ENCODE measurements around the gene BEST2.
A peak's percentile ranks its signal among the peaks of the same experiment; 100 is the strongest.
"Not testable (repeated sequence)": the region's sequence is repeated elsewhere in the genome, so short reads cannot be mapped to it uniquely, and the experiment has no call there.

Gene BEST2

DNA sequence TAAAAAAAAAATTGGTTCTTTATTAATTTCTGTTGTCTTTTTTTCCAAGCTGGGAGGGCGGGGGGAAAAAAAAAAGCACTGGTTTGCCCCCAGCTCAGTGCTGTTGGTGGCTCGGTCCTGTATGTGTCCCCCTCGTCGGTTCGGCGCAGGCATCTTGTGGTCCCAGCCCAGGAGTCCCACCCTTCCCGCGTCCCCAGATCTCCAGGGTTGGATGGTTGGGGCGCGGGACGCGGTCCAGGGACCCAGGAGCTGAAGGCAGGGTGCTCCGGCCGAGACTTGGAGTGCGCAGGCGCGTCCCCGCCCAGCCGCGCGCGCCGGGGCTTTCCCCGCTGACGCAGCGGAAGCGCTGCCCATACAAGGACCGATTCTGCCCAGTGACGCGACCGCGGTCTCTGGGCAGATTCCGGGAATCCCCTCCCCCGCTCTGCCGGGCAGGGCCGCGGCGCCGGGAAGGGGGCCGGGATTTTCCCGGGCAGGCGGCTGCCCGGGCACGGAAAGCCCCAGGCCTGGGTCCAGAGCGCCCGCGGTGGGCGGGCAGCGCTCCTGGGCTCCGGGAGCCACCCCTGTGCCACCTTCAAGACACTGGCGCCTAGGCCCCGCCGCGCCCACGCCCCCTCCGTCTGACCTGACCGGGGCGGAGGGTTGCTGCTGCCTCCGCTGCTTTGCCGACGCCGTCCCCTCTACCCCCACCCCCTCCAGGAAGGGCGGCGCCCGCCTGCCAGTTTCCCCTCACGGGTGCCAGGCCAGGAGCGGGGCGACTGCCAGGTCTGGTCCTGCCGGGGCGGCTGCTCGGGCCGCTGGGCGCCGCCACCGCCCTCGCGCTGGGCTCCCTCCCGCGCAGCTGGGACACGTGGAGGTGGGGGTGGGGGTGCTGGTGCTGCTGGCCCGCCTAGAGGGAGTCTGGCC, 42.0 kb downstream of the BEST2 start:
- Histone ChIP-seq H3K4me3 (ENCODE audit: low read length in 2 of 2) (peak overlapping the region; percentile 97 to 100), H3K4me1 (ENCODE audit: control insufficient read depth, insufficient read depth, low read length) (peaks cover 43% of the 10 kb centered on the region), H3K27ac (ENCODE audit: low read length) (peak overlapping the region; percentile 100), H3K9ac (ENCODE audit: low read length in 2 of 2) (peak overlapping the region; percentile 97 to 100), H3K36me3 (ENCODE audit: control insufficient read depth in 2 of 2, insufficient read depth in 2 of 2, low read length in 2 of 2) (peaks cover 2 to 4% of the 10 kb centered on the region in 2 donors), H3K27me3 (ENCODE audit: control insufficient read depth in 1 of 2, insufficient read depth in 2 of 2, low read length in 2 of 2) (no peaks in the 10 kb centered on the region), H3K9me3 (ENCODE audit: control insufficient read depth in 2 of 2, low read length in 2 of 2) (no peaks in the 10 kb centered on the region)

GRCh38 chr19:12794196-12794941, 42.8 kb downstream of the BEST2 start:
- Histone ChIP-seq H3K36me3 (ENCODE audit: control insufficient read depth in 2 of 2, insufficient read depth in 2 of 2, low read length in 2 of 2) (peaks cover 4 to 6% of the 10 kb centered on the region in 2 donors), H3K27ac (ENCODE audit: low read length) (peak overlapping the region; percentile 100), H3K9ac (ENCODE audit: low read length in 2 of 2) (peak overlapping the region; percentile 72 to 100), H3K9me3 (ENCODE audit: control insufficient read depth in 2 of 2, low read length in 2 of 2) (no peaks in the 10 kb centered on the region), H3K27me3 (ENCODE audit: control insufficient read depth in 1 of 2, insufficient read depth in 2 of 2, low read length in 2 of 2) (no peaks in the 10 kb centered on the region), H3K4me1 (ENCODE audit: control insufficient read depth, insufficient read depth, low read length) (peaks cover 34% of the 10 kb centered on the region), H3K4me3 (ENCODE audit: low read length in 2 of 2) (peak overlapping the region; percentile 48 to 100)

GRCh38 chr19:12794971-12795381, 43.4 kb downstream of the BEST2 start:
- H3K4me3 ChIP-seq (ENCODE audit: low read length in 2 of 2): no peak overlapping the region
- H3K36me3 ChIP-seq (ENCODE audit: control insufficient read depth in 2 of 2, insufficient read depth in 2 of 2, low read length in 2 of 2): peaks cover 10 to 12% of the 10 kb centered on the region in 2 donors
- peaks cover 32% of the 10 kb centered on the region for H3K4me1 ChIP-seq (ENCODE audit: control insufficient read depth, insufficient read depth, low read length)
- no peaks in the 10 kb centered on the region for H3K9me3 ChIP-seq (ENCODE audit: control insufficient read depth in 2 of 2, low read length in 2 of 2)
- no peaks in the 10 kb centered on the region for H3K27me3 ChIP-seq (ENCODE audit: control insufficient read depth in 1 of 2, insufficient read depth in 2 of 2, low read length in 2 of 2)
- no peak overlapping the region for H3K9ac ChIP-seq (ENCODE audit: low read length in 2 of 2)
- peak overlapping the region; percentile 100 for H3K27ac ChIP-seq (ENCODE audit: low read length)

GRCh38 chr19:12796146-12797071, 44.8 kb downstream of the BEST2 start:
- Histone ChIP-seq H3K9ac (ENCODE audit: low read length in 2 of 2) (peak overlapping the region in 1 of 2 donors; percentile 14), H3K36me3 (ENCODE audit: control insufficient read depth in 2 of 2, insufficient read depth in 2 of 2, low read length in 2 of 2) (peaks cover 16 to 17% of the 10 kb centered on the region in 2 donors), H3K27me3 (ENCODE audit: control insufficient read depth in 1 of 2, insufficient read depth in 2 of 2, low read length in 2 of 2) (no peaks in the 10 kb centered on the region), H3K27ac (ENCODE audit: low read length) (peak overlapping the region; percentile 24), H3K4me3 (ENCODE audit: low read length in 2 of 2) (peak overlapping the region in 1 of 2 donors; percentile 54), H3K9me3 (ENCODE audit: control insufficient read depth in 2 of 2, low read length in 2 of 2) (no peaks in the 10 kb centered on the region), H3K4me1 (ENCODE audit: control insufficient read depth, insufficient read depth, low read length) (peaks cover 34% of the 10 kb centered on the region)

DNA sequence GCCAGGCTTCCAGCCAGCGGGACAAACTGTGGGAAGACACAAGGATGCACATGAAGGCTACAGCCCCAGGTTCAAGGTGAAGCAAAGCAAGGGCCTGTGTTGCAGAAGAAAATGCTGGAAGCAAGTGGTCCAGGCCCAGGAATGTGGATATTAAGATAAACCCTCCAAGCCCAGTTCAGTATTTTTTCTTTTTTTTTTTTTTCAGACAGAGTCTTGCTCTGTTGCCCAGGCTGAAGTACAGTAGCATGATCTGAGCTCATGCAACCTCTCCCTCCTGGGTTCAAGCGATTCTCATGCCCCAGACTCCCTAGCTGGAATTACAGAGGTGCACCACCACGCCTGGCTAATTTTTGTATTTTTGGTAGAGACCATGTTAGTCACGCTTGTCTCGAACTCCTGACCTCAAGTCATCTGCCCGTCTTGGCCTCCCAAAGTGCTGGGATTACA, 45.6 kb downstream of the BEST2 start:
- H3K9ac ChIP-seq (ENCODE audit: low read length in 2 of 2): no peak overlapping the region
- peaks cover 16 to 17% of the 10 kb centered on the region in 2 donors for H3K36me3 ChIP-seq (ENCODE audit: control insufficient read depth in 2 of 2, insufficient read depth in 2 of 2, low read length in 2 of 2)
- H3K9me3 ChIP-seq (ENCODE audit: control insufficient read depth in 2 of 2, low read length in 2 of 2): no peaks in the 10 kb centered on the region
- peaks cover 37% of the 10 kb centered on the region for H3K4me1 ChIP-seq (ENCODE audit: control insufficient read depth, insufficient read depth, low read length)
- no peak overlapping the region for H3K4me3 ChIP-seq (ENCODE audit: low read length in 2 of 2)
- H3K27me3 ChIP-seq (ENCODE audit: control insufficient read depth in 1 of 2, insufficient read depth in 2 of 2, low read length in 2 of 2): no peaks in the 10 kb centered on the region
- peak overlapping the region; percentile 24 for H3K27ac ChIP-seq (ENCODE audit: low read length)

DNA sequence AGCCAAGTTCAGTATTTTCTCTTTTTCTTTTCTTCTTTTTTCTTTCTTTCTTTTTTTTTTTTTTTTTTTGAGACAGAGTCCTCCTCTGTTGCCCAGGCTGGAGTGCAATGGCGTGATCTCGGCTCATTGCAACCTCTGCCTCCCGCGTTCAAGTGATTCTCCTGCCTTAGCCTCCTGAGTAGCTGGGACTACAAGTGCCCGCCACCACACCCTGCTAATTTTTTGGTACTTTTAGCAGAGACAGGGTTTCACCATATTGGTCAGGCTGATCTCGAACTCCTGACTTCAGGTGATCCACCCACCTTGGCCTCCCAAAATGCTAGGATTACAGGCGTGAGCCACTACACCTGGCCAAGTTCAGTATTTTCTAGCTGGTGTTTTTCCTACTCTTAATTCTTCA, 46.0 kb downstream of the BEST2 start:
- peaks cover 42% of the 10 kb centered on the region for H3K4me1 ChIP-seq (ENCODE audit: control insufficient read depth, insufficient read depth, low read length)
- H3K27me3 ChIP-seq (ENCODE audit: control insufficient read depth in 1 of 2, insufficient read depth in 2 of 2, low read length in 2 of 2); H3K9me3 ChIP-seq (ENCODE audit: control insufficient read depth in 2 of 2, low read length in 2 of 2); H3K4me3 ChIP-seq (ENCODE audit: low read length in 2 of 2); H3K27ac ChIP-seq (ENCODE audit: low read length); H3K9ac ChIP-seq (ENCODE audit: low read length in 2 of 2): not testable (repeated sequence)
- peaks cover 14 to 16% of the 10 kb centered on the region in 2 donors for H3K36me3 ChIP-seq (ENCODE audit: control insufficient read depth in 2 of 2, insufficient read depth in 2 of 2, low read length in 2 of 2)

DNA sequence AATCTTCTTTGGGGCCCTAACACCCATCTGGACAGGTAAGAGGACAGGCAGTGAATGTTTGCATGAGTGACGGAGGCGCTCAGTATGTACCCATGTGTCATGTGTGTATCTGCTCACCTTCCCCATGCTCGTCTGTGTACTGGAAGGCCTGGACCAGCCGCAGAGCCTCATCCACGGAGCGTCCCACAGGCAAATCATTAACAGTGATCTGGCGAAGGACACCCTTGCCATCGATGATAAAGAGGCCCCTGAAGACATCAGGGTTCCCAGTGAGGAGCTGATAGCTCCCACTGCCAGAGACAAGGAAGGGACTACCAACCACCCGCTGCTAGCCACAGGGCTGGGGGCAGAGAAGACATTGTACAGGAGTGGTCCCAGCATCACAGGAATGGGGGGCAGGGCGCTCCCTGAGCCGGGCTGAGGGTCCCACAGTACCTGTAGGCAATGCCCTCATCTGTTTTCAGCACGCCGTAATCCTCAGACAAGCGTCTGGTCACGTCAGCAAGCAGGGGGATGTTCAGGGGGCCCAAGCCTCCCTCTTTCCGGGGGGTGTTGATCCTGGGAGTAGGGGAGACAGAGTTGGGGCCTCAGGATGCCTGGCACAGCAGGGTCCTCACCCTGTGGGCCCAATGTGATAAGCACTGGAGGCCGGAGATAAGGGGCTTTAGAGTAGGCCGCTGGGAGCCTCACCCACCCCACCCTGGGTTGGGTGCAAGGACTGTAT, 48.3 kb downstream of the BEST2 start:
- H3K27ac ChIP-seq (ENCODE audit: low read length): no peak overlapping the region
- H3K9ac ChIP-seq (ENCODE audit: low read length in 2 of 2): peak overlapping the region; percentile 69 to 93
- H3K4me3 ChIP-seq (ENCODE audit: low read length in 2 of 2): peak overlapping the region in 1 of 2 donors; percentile 97
- H3K9me3 ChIP-seq (ENCODE audit: control insufficient read depth in 2 of 2, low read length in 2 of 2): no peaks in the 10 kb centered on the region
- H3K4me1 ChIP-seq (ENCODE audit: control insufficient read depth, insufficient read depth, low read length): peaks cover 33% of the 10 kb centered on the region
- peaks cover 13 to 16% of the 10 kb centered on the region in 2 donors for H3K36me3 ChIP-seq (ENCODE audit: control insufficient read depth in 2 of 2, insufficient read depth in 2 of 2, low read length in 2 of 2)
- H3K27me3 ChIP-seq (ENCODE audit: control insufficient read depth in 1 of 2, insufficient read depth in 2 of 2, low read length in 2 of 2): no peaks in the 10 kb centered on the region

GRCh38 chr19:12800466-12800770, 48.8 kb downstream of the BEST2 start:
- Histone ChIP-seq H3K27ac (ENCODE audit: low read length) (peak overlapping the region; percentile 76), H3K4me1 (ENCODE audit: control insufficient read depth, insufficient read depth, low read length) (peaks cover 33% of the 10 kb centered on the region), H3K9ac (ENCODE audit: low read length in 2 of 2) (peak overlapping the region; percentile 69 to 93), H3K4me3 (ENCODE audit: low read length in 2 of 2) (peak overlapping the region; percentile 77 to 97), H3K36me3 (ENCODE audit: control insufficient read depth in 2 of 2, insufficient read depth in 2 of 2, low read length in 2 of 2) (peaks cover 13 to 16% of the 10 kb centered on the region in 2 donors), H3K27me3 (ENCODE audit: control insufficient read depth in 1 of 2, insufficient read depth in 2 of 2, low read length in 2 of 2) (no peaks in the 10 kb centered on the region), H3K9me3 (ENCODE audit: control insufficient read depth in 2 of 2, low read length in 2 of 2) (no peaks in the 10 kb centered on the region)

- Histone ChIP-seq H3K9me3 (ENCODE audit: control insufficient read depth in 2 of 2, low read length in 2 of 2) (no peaks in the 10 kb centered on the region), H3K27ac (ENCODE audit: low read length) (peak overlapping the region; percentile 76), H3K9ac (ENCODE audit: low read length in 2 of 2) (peak overlapping the region; percentile 69 to 93), H3K36me3 (ENCODE audit: control insufficient read depth in 2 of 2, insufficient read depth in 2 of 2, low read length in 2 of 2) (peaks cover 13 to 16% of the 10 kb centered on the region in 2 donors), H3K4me3 (ENCODE audit: low read length in 2 of 2) (peak overlapping the region; percentile 77 to 97), H3K4me1 (ENCODE audit: control insufficient read depth, insufficient read depth, low read length) (peaks cover 33% of the 10 kb centered on the region), H3K27me3 (ENCODE audit: control insufficient read depth in 1 of 2, insufficient read depth in 2 of 2, low read length in 2 of 2) (no peaks in the 10 kb centered on the region)
Observed at GRCh38 chr19:12800923-12801465, 49.4 kb downstream of the BEST2 start.
